HEK293 (cell line): Measurements from ENCODE around the gene LCN1.

ENCODE experiments used
- CTCF ChIP-seq: fragments of 450-650 bp; formaldehyde crosslinking; IDR thresholded peaks from 2 replicates; pipeline ENCODE4 v1.5.1; 2016; ENCODE audit warnings: missing biosample characterization, missing genetic modification characterization
- GLIS2 ChIP-seq: fragments of 450-650 bp; formaldehyde crosslinking; IDR thresholded peaks from 2 replicates; pipeline ENCODE4 v1.5.1; 2016; ENCODE audit warnings: missing biosample characterization, missing genetic modification characterization
- KLF1 ChIP-seq: fragments of 450-650 bp; formaldehyde crosslinking; IDR thresholded peaks from 2 replicates; pipeline ENCODE4 v1.5.1; 2016; ENCODE audit warnings: missing biosample characterization, missing genetic modification characterization
- MZF1 ChIP-seq: fragments of 450-650 bp; formaldehyde crosslinking; IDR thresholded peaks from 2 replicates; pipeline ENCODE4 v1.5.1; 2017; ENCODE audit warnings: missing biosample characterization, missing genetic modification characterization, borderline replicate concordance
- OVOL3 ChIP-seq: fragments of 450-650 bp; formaldehyde crosslinking; IDR thresholded peaks from 2 replicates; pipeline ENCODE4 v1.5.1; 2016; ENCODE audit warnings: missing biosample characterization, missing genetic modification characterization
- REPIN1 ChIP-seq: fragments of 450-650 bp; formaldehyde crosslinking; IDR thresholded peaks from 2 replicates; pipeline ENCODE4 v1.5.1; 2017; ENCODE audit warnings: missing biosample characterization, missing genetic modification characterization, low read depth
- SCRT1 ChIP-seq: fragments of 450-650 bp; formaldehyde crosslinking; IDR thresholded peaks from 2 replicates; pipeline ENCODE4 v1.5.1; 2016; ENCODE audit warnings: missing biosample characterization, missing genetic modification characterization, borderline replicate concordance
- SP2 ChIP-seq: fragments of 450-650 bp; formaldehyde crosslinking; IDR thresholded peaks from 2 replicates; pipeline ENCODE4 v1.5.1; 2016; ENCODE audit warnings: missing biosample characterization, missing genetic modification characterization
- SP7 ChIP-seq: fragments of 450-650 bp; formaldehyde crosslinking; IDR thresholded peaks from 2 replicates; pipeline ENCODE4 v1.5.1; 2016; ENCODE audit warnings: missing biosample characterization, missing genetic modification characterization
- WT1 ChIP-seq: fragments of 450-650 bp; formaldehyde crosslinking; IDR thresholded peaks from 2 replicates; pipeline ENCODE4 v1.5.1; 2016; ENCODE audit warnings: missing biosample characterization, missing genetic modification characterization
- ZBTB49 ChIP-seq: fragments of 450-650 bp; formaldehyde crosslinking; IDR thresholded peaks from 2 replicates; pipeline ENCODE4 v1.5.1; 2016; ENCODE audit warnings: missing biosample characterization, missing genetic modification characterization, low read depth
- ZBTB7A ChIP-seq: fragments of 450-650 bp; formaldehyde crosslinking; IDR thresholded peaks from 2 replicates; pipeline ENCODE4 v1.5.1; 2016; ENCODE audit warnings: low read depth, missing biosample characterization, missing genetic modification characterization
- ZBTB8A ChIP-seq: fragments of 450-650 bp; formaldehyde crosslinking; IDR thresholded peaks from 2 replicates; pipeline ENCODE4 v1.5.1; 2016; ENCODE audit warnings: missing biosample characterization, missing genetic modification characterization
- ZNF112 ChIP-seq: fragments of 450-650 bp; formaldehyde crosslinking; IDR thresholded peaks from 2 replicates; pipeline ENCODE4 v1.5.0; 2017; ENCODE audit warnings: missing biosample characterization, missing genetic modification characterization
- ZNF138 ChIP-seq: fragments of 450-650 bp; formaldehyde crosslinking; IDR thresholded peaks from 2 replicates; pipeline ENCODE4 v1.5.1; 2016; ENCODE audit warnings: missing biosample characterization, missing genetic modification characterization, borderline replicate concordance
- ZNF16 ChIP-seq: fragments of 450-650 bp; formaldehyde crosslinking; IDR thresholded peaks from 2 replicates; pipeline ENCODE4 v1.5.1; 2016; ENCODE audit warnings: low read depth, missing biosample characterization, missing genetic modification characterization
- ZNF169 ChIP-seq: fragments of 450-650 bp; formaldehyde crosslinking; IDR thresholded peaks from 2 replicates; pipeline ENCODE4 v1.5.1; 2016; ENCODE audit warnings: missing biosample characterization, missing genetic modification characterization
- ZNF174 ChIP-seq: fragments of 450-650 bp; formaldehyde crosslinking; IDR thresholded peaks from 2 replicates; pipeline ENCODE4 v1.5.0; 2017; ENCODE audit warnings: missing biosample characterization, mild to moderate bottlenecking, missing genetic modification characterization
- ZNF239 ChIP-seq: fragments of 450-650 bp; formaldehyde crosslinking; IDR thresholded peaks from 2 replicates; pipeline ENCODE4 v1.5.1; 2016; ENCODE audit warnings: missing biosample characterization, missing genetic modification characterization
- ZNF26 ChIP-seq: fragments of 450-650 bp; formaldehyde crosslinking; IDR thresholded peaks from 2 replicates; pipeline ENCODE4 v1.5.1; 2016; ENCODE audit warnings: missing biosample characterization, missing genetic modification characterization
- ZNF266 ChIP-seq: fragments of 450-650 bp; formaldehyde crosslinking; IDR thresholded peaks from 2 replicates; pipeline ENCODE4 v1.5.1; 2016; ENCODE audit warnings: missing biosample characterization, missing genetic modification characterization, low read depth
- ZNF280C ChIP-seq: fragments of 450-650 bp; formaldehyde crosslinking; IDR thresholded peaks from 2 replicates; pipeline ENCODE4 v1.5.1; 2016; ENCODE audit warnings: missing biosample characterization, missing genetic modification characterization
- ZNF292 ChIP-seq: fragments of 450-650 bp; formaldehyde crosslinking; IDR thresholded peaks from 2 replicates; pipeline ENCODE4 v1.5.1; 2016; ENCODE audit warnings: low read depth, missing biosample characterization, missing genetic modification characterization, borderline replicate concordance
- ZNF324 ChIP-seq: fragments of 450-650 bp; formaldehyde crosslinking; IDR thresholded peaks from 2 replicates; pipeline ENCODE4 v1.5.1; 2016; ENCODE audit warnings: missing biosample characterization, missing genetic modification characterization
- ZNF362 ChIP-seq: fragments of 450-650 bp; formaldehyde crosslinking; IDR thresholded peaks from 2 replicates; pipeline ENCODE4 v1.5.1; 2016; ENCODE audit warnings: missing biosample characterization, missing genetic modification characterization
- ZNF394 ChIP-seq: fragments of 450-650 bp; formaldehyde crosslinking; IDR thresholded peaks from 2 replicates; pipeline ENCODE4 v1.5.1; 2016; ENCODE audit warnings: missing biosample characterization, missing genetic modification characterization, mild to moderate bottlenecking, moderate library complexity, borderline replicate concordance
- ZNF560 ChIP-seq: fragments of 450-650 bp; formaldehyde crosslinking; IDR thresholded peaks from 2 replicates; pipeline ENCODE4 v1.5.1; 2017; ENCODE audit warnings: missing biosample characterization, missing genetic modification characterization, borderline replicate concordance
- ZNF610 ChIP-seq: fragments of 450-650 bp; formaldehyde crosslinking; IDR thresholded peaks from 2 replicates; pipeline ENCODE4 v1.5.1; 2016; ENCODE audit warnings: missing biosample characterization, missing genetic modification characterization, borderline replicate concordance
- ZNF621 ChIP-seq: fragments of 450-650 bp; formaldehyde crosslinking; IDR thresholded peaks from 2 replicates; pipeline ENCODE4 v1.5.1; 2017; ENCODE audit warnings: missing biosample characterization, missing genetic modification characterization
- ZNF660 ChIP-seq: fragments of 450-650 bp; IDR thresholded peaks from 2 replicates; pipeline ENCODE4 v1.5.1; 2018; ENCODE audit warnings: missing biosample characterization, mild to moderate bottlenecking, missing genetic modification characterization
- ZNF792 ChIP-seq: fragments of 450-650 bp; formaldehyde crosslinking; IDR thresholded peaks from 2 replicates; pipeline ENCODE4 v1.5.1; 2016; ENCODE audit warnings: missing biosample characterization, missing genetic modification characterization
- ZNF830 ChIP-seq: fragments of 450-650 bp; IDR thresholded peaks from 2 replicates; pipeline ENCODE4 v1.5.0; 2018; ENCODE audit warnings: missing biosample characterization, missing genetic modification characterization, low read depth, mild to moderate bottlenecking, moderate library complexity
- ZSCAN23 ChIP-seq: fragments of 450-650 bp; formaldehyde crosslinking; IDR thresholded peaks from 2 replicates; pipeline ENCODE4 v1.5.1; 2016; ENCODE audit warnings: missing biosample characterization, missing genetic modification characterization

The LCN1 gene

GRCh38 chr9:135478829-135479468 is 42.3 kb upstream of the LCN1 start (continued):
- TF ChIP-seq ZNF830 (tag by site-specific recombination): no peak
- no peak for TF ChIP-seq OVOL3
- no peak for TF ChIP-seq ZNF324 (tag by site-specific recombination)
- TF ChIP-seq ZNF26: no peak
- no peak for TF ChIP-seq ZNF792
- no peak for TF ChIP-seq ZNF112 (tag by site-specific recombination)
- TF ChIP-seq ZNF280C: no peak
- 0 out of 2 replicates have a peak, but pooled peaks have one; percentile 34 for TF ChIP-seq ZNF660 (tag by site-specific recombination)
- TF ChIP-seq ZNF169: no peak
- TF ChIP-seq MZF1 (tag by site-specific recombination): no peak
- no peak for TF ChIP-seq ZNF560
- TF ChIP-seq ZNF610: no peak
- peak; percentile 22 for TF ChIP-seq SP2 (tag by site-specific recombination)
- no peak for TF ChIP-seq ZBTB7A (tag by site-specific recombination)
- TF ChIP-seq SCRT1 (tag by site-specific recombination): no peak
- peak; percentile 45 for TF ChIP-seq KLF1 (tag by site-specific recombination)
- TF ChIP-seq ZNF138 (tag by site-specific recombination): no peak
- TF ChIP-seq ZBTB8A (tag by site-specific recombination): peak; percentile 61
- no peak for TF ChIP-seq WT1 (tag by site-specific recombination)
- no peak for TF ChIP-seq ZSCAN23 (tag by site-specific recombination)
- peak; percentile 69 for TF ChIP-seq CTCF
- TF ChIP-seq ZNF239 (tag by site-specific recombination): no peak
- no peak; the same call in 1 of the 2 replicates for TF ChIP-seq ZNF394 (tag by site-specific recombination)
- TF ChIP-seq GLIS2 (tag by site-specific recombination): no peak
- no peak for TF ChIP-seq REPIN1 (tag by site-specific recombination)
- no peak for TF ChIP-seq ZBTB49
- no peak for TF ChIP-seq ZNF266 (tag by site-specific recombination)
- no peak for TF ChIP-seq ZNF16 (tag by site-specific recombination)
- no peak for TF ChIP-seq ZNF292
- TF ChIP-seq ZNF174 (tag by site-specific recombination): no peak
- no peak for TF ChIP-seq ZNF362
- no peak for TF ChIP-seq SP7 (tag by site-specific recombination)
- TF ChIP-seq ZNF621 (tag by site-specific recombination): no peak
